ENCODE measurements around the gene PLCL1.

GRCh38 chr2:198101688-198102087, 297.3 kb downstream of the PLCL1 start:
- TF ChIP-seq POLR2AphosphoS5 (IDR thresholded peaks at IDR 0.05; ENCODE audit: borderline replicate concordance, low read depth, low read length) (no peak), EZH2 (IDR thresholded peaks at IDR 0.05) (no peak), FOXP2 (optimal IDR thresholded peaks at IDR 0.05; ENCODE audit: control extremely low read depth, extremely low read length, insufficient read depth) (no peak)

Measured in SK-N-MC (cell line).